Stimulated activated CD4-positive, alpha-beta T cell treated with anti-CD3 and anti-CD28 coated beads, Interleukin-15, amount 100 ng/mL, for 48 hours (primary cell): ENCODE data around the gene ATXN10.

Experiments used
- DNase-seq, 2 donors: peaks; one replicate each; pipeline ENCODE4 v3.0.0-alpha.2; 2020; ENCODE audit warnings: low read depth in 2 of 2

The ATXN10 gene

GRCh38 chr22:45826520-45826919, 154.9 kb downstream of the ATXN10 start:
- DNase-seq, result no peak

GRCh38 chr22:45828841-45829240, 157.2 kb downstream of the ATXN10 start:
- DNase-seq, result no peak

- DNase-seq, result no peak
Measured at GRCh38 chr22:45830531-45831245, 159.1 kb downstream of the ATXN10 start.

DNA sequence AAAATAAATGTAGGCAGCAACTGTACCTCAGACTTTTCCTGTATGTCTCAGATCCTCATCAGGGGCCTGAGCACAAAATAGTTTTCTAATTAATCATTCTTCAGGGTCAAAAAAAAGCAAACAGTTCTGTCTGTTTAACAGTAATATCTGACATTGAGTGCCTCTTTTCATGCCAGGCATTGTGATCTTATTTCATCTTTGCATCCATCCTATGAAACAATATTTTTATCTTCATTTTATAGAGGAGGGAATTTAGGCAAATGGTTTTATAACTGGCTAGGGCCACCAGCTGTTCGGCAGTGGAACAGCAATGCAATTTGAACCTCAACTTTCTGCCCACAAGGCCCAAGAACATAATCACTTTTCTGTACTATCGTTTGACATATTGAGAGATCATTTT, 159.8 kb downstream of the ATXN10 start:
- no peak for DNase-seq

DNA sequence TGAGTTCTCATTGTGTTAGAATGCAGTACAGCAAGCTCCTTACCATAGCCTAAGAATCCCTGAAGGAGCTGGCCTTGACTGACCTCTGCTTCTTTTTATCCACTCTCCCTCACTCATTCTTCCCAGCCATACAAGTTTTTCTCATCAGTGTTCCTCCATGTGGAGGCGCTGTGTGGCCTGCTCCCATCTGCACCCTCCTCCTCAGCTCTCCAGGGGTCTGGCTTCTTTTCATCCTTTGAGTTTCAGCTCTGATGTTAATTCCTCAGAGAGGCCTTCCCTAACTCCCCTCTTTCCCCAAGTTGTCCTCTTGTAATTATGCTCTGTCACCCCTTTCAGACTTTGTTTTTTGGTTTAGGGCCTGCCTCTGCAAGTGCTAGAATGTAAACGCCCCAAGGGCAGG, 160.5 kb downstream of the ATXN10 start:
- no peak for DNase-seq

- no peak for DNase-seq
Measured at GRCh38 chr22:45832959-45833580, 161.4 kb downstream of the ATXN10 start.

GRCh38 chr22:45833613-45834012, 162.0 kb downstream of the ATXN10 start:
- DNase-seq, result no peak

DNA sequence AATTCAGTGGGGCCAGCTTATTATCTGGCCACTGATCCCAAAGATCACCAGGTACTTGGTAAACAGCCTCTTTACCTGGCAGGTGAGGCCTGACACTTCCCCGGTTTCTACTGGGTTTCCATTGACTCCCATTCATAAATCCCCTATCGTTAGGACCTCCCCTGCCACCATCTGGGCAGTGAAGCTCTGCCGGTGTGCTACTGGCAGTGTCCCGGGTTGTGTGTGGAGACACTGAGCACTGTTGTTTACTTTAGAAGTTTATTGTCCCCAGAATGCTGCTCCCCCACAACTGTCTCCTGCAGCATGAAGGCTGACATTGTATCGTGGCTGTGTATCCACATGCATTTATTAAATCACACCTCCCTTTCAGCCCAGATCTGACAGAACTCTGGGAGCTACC, 162.6 kb downstream of the ATXN10 start:
- DNase-seq, result no peak

DNA sequence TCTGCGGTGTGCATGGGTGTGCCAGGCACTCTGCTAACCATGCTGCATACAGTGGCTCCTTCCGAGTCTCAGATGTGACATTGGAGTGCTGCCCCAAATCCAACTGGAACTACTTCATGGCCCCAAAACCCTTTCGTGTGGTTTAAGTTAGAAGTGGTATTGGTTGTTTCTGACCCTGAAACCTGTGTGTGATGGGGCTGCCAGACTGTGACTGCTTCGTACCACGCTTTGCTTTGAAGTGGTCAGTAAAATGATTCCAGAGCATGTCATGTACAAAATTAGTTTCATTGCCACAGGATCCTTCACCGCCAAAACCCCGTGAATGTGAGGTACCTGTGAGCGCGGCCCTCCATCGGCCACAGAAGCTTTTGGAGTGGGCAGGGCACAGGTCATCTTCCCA, 163.2 kb downstream of the ATXN10 start:
- no peak for DNase-seq

- DNase-seq, result no peak
Measured at GRCh38 chr22:45836418-45837169, 165.0 kb downstream of the ATXN10 start.

- no peak for DNase-seq
Measured at GRCh38 chr22:45837508-45837907, 165.9 kb downstream of the ATXN10 start.

DNA sequence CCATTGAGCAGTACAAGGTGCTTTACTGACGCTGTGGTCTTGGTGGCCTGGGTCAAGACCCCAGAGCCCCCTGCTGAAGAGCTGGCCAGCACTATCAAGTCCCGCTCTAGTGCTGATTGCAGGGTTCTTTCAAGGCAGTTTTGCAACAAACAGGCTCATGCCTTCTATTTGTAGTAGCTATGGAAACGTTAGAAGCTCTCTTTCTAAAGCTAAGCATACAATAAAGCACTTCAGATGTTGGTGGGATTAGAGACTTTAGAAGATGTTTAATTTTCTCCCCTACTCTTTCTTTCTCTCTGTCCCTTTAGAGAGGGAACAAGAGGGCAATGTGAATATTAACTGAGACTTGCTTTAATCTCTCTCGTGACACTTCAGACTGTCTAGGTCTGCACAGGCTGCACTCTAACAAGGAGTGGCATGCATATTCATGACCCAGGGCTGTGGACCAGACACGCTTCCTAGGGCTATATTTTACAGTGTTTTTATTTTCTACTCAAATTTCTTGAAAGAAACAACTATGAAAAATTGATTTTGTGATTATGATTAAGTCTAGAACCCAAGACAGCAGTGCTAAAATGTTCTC, 166.8 kb downstream of the ATXN10 start:
- no peak for DNase-seq

DNA sequence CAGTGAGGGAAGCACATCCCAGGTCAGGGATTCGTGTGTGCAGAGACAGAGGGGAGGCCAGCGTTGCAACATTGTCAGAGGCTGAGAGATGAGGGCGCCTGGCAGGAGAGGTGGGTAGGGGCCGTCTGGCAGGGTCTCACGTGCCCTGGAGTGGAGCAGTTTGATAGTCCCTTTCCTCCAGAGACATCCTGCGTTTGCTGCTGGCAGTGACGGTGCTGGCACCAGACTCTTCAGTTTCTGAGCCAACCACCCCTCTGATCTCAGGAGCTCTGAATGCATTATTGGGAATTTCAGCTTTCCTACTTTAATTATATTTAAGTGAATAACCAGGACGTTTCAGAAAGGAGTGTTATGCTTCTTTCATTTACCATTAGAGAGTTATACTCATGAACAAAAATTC, 168.8 kb downstream of the ATXN10 start:
- DNase-seq, result no peak

DNA sequence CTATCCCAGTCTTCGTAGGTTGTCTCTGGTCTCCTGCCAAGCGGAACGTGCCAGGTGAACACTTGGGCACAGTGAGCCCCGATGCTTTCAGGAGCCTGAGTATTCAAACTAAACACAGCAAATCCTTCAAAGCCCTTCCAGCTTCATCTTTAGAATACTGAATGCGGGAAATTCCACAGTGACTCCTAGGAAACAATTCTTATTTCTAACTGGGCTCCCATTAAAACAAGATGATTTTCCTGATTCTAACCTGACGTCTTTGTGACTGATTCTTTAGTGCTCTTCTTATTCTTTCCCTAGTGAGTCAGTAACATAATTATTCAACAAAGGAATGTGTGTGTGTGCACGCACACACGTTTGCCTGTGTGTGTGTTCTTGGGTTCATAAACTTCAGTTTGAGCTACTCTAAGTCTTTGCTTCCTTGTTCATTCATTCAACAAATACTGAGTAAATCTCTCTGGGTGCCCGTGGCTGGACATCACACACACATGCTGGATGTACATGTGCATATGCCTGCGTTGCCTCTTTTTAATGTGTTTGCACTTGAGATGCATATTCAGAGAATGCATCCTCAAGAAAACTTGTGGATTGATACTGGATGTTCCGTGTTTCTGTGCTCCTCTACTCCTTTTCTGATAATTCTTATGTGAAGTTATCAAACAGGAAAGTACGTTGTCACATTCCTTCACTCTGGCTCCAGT, 170.8 kb downstream of the ATXN10 start:
- no peak for DNase-seq

DNA sequence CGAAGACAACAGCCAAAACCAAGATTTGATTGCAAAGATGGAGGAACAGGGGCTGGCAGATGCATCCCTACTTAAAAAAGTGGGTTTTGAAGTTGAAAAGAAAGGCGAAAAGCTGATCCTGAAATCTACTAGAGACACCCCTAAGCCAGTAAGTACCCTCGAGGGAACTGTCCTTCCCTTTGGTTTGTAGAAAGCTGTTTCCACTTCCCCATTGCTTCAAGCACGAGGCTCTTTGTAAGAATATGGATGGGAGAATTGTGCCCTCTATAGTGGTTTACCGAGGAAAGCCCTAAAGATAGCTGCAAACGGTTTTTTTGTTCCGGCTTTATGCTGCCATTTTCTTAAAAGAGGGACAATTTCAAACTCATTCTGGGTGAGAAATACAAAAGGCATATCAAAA, 171.4 kb downstream of the ATXN10 start:
- DNase-seq, result no peak

DNA sequence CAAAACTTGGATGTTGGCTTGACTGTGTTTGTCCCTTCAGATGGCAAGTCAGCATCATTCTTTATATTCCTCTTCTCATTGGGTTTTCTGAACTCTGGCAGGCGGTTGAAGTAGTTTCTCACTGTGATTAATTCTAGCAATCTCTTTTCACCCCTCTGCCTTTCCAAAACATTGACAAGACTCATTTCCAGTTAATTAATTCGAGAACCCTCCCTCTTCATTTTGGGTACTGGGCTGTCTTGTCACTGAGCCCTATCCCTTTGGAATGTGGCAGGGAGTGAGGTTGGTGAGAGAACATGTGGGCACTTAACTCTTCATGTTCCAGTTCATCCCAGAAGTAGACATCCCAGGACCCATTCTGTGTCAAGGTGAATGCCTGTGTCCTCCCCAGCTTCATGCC, 172.4 kb downstream of the ATXN10 start:
- no peak for DNase-seq

DNA sequence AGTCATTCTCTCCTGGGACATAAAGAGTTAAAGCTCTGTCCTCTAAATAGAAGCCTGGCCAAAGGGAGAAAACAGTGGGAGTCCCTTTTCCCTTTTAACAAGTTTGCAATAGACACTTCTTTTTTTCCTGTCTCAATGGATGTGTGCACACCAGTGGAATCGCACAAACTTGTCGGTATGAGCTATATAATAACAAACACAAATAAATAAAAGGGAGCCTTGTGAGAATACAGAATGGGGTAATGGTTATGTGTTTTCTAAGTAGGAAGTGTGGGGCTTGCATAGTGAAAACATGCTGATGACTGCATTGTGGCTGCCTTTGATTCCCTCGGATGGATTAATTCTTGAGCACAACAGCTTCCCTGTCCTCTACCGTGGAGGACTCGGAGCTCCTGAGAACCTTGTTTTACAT, 173.4 kb downstream of the ATXN10 start:
- no peak for DNase-seq

- DNase-seq, result no peak
Measured at GRCh38 chr22:45846952-45847351, 175.3 kb downstream of the ATXN10 start.

DNA sequence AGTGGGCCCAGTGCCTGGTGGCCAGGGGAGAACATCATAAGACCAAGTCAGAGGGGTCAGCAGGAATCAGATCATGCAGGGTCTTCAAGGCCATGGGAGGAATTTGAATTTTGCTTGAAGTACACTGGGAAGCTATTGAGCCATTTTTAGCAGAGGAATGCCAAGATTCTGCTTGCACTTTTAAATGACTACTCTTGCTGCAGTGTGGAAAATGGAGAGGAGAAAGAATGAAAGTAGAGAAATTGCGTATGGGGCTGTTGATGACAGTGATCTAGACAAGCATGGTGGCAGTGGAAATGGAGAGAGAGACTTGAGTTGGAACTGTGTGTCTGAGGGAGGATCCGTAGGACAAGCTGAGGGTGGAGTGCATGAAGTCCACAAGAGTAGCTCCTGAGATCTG, 177.3 kb downstream of the ATXN10 start:
- DNase-seq, result no peak

GRCh38 chr22:45852826-45853225, 181.2 kb downstream of the ATXN10 start:
- no peak for DNase-seq

DNA sequence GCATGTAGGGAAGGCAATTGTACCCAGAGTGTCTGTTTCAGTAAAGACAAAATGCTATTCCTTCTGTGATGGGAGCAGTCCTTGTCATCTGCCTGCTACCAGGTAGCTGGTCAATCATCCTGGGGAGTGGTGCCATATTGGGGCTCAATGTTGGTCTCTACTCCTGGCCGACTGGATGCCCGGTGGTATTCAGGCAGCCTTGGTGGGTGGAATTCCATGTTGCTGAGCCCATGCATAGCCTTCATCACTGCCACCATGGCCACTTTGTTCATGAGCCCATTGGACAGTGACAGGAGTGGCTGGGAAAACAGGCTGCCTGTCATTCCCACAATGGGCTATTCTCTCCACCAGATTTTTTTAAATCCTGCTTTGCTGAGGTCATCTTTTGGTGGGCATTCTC, 184.3 kb downstream of the ATXN10 start:
- DNase-seq, result no peak

- DNase-seq, result no peak
Measured at GRCh38 chr22:45857519-45857918, 185.9 kb downstream of the ATXN10 start.
